HG03139 (cell line): ENCODE data around the gene OGFOD2.
"Not testable (repeated sequence)": the region's sequence is repeated elsewhere in the genome, so short reads cannot be mapped to it uniquely, and the experiment has no call there.

ENCODE experiments used
- ATAC-seq: cut with Tn5 transposase; IDR thresholded peaks from one replicate; pipeline ENCODE4 v1.9.1; 2021; ENCODE audit not compliant: unreplicated experiment

Gene OGFOD2

GRCh38 chr12:122974892-122975789, at the start of gene OGFOD2:
OGFOD2 (plus strand) TSS chr12:122975244; CDS start chr12:122975252, 8 bp downstream.
- peak; percentile 62 for ATAC-seq

GRCh38 chr12:122927756-122928403, 47.2 kb upstream of the OGFOD2 start:
- no peak for ATAC-seq

GRCh38 chr12:122928404-122929147, 46.5 kb upstream of the OGFOD2 start:
- no peak for ATAC-seq

GRCh38 chr12:122929148-122929538, 45.9 kb upstream of the OGFOD2 start:
- no peak for ATAC-seq

GRCh38 chr12:122929812-122930211, 45.2 kb upstream of the OGFOD2 start:
- ATAC-seq, result no peak

- ATAC-seq, result no peak
Observed at GRCh38 chr12:122932207-122932606, 42.8 kb upstream of the OGFOD2 start.

GRCh38 chr12:122934722-122935121, 40.3 kb upstream of the OGFOD2 start:
- ATAC-seq, result no peak

- no peak for ATAC-seq
Observed at GRCh38 chr12:122935318-122935717, 39.7 kb upstream of the OGFOD2 start.

GRCh38 chr12:122937622-122938091, 37.4 kb upstream of the OGFOD2 start:
- ATAC-seq, result no peak

- no peak for ATAC-seq
Observed at GRCh38 chr12:122939125-122939524, 35.9 kb upstream of the OGFOD2 start.

GRCh38 chr12:122941351-122941750, 33.7 kb upstream of the OGFOD2 start:
- ATAC-seq, result not testable (repeated sequence)

GRCh38 chr12:122942637-122943036, 32.4 kb upstream of the OGFOD2 start:
- no peak for ATAC-seq

GRCh38 chr12:122943196-122943595, 31.8 kb upstream of the OGFOD2 start:
- ATAC-seq, result no peak

- ATAC-seq, result no peak
Observed at GRCh38 chr12:122944605-122945592, 30.1 kb upstream of the OGFOD2 start.

- peak; percentile 43 for ATAC-seq
Observed at GRCh38 chr12:122946690-122947341, 28.2 kb upstream of the OGFOD2 start.

GRCh38 chr12:122947352-122947792, 27.7 kb upstream of the OGFOD2 start:
- ATAC-seq, result no peak

GRCh38 chr12:122948605-122949004, 26.4 kb upstream of the OGFOD2 start:
- ATAC-seq, result no peak

GRCh38 chr12:122949405-122949804, 25.6 kb upstream of the OGFOD2 start:
- no peak for ATAC-seq

- ATAC-seq, result no peak
Observed at GRCh38 chr12:122949816-122950675, 25.0 kb upstream of the OGFOD2 start.
